ENCODE data around the gene UNC5A.

UNC5A gene

DNA sequence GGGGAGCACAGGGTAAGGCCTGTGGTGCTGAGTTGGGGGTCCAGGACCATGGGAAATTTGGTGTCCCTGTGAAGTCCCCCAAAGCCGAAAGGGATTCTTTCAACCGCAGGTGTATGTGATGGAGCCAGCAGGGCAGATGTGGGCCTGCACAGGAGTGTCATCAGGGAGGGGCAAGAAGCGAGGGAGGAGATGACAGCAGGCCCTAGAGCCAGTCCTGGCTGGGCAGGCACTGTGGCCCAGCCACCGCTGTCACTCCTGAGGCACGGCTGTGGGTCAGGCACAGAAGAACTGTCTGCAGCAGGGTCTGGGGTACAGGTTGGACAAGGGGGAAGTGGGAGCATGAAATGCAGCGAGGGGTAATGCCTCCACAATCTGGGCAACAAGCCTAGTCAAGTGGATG, 83.9 kb downstream of the UNC5A start:
- Histone ChIP-seq H3K4ac (ENCODE audit: low read depth, low read length) (no peak overlapping the region), H2AFZ (ENCODE audit: insufficient read depth, low read length, poor library complexity) (no peak overlapping the region), H2BK120ac (ENCODE audit: insufficient read depth, low read length, poor library complexity) (no peak overlapping the region), H3K27me3 (ENCODE audit: insufficient read depth, low read length) (no peaks in the 10 kb centered on the region), H4K8ac (ENCODE audit: low read depth, low read length) (no peak overlapping the region), H2AK5ac (ENCODE audit: low read length) (no peak overlapping the region), H3K14ac (ENCODE audit: low read length) (no peak overlapping the region), H2BK12ac (ENCODE audit: low read length) (no peak overlapping the region), H3K9me3 (ENCODE audit: insufficient read depth, low read depth, low read length) (peaks cover 2% of the 10 kb centered on the region), H3K23ac (ENCODE audit: low read length) (no peak overlapping the region), H3K18ac (ENCODE audit: low read length) (no peak overlapping the region), H2BK5ac (ENCODE audit: low read depth, low read length, poor library complexity) (no peak overlapping the region), H3K36me3 (ENCODE audit: control insufficient read depth in 1 of 2, insufficient read depth in 2 of 2, low read length in 2 of 2) (no peaks in the 10 kb centered on the region), H3K79me1 (ENCODE audit: low read length) (no peaks in the 10 kb centered on the region), H3K79me2 (ENCODE audit: control insufficient read depth, insufficient read depth, low read length, poor library complexity) (no peaks in the 10 kb centered on the region), H3K4me3 (ENCODE audit: low read depth, low read length) (no peak overlapping the region), H3K9ac (ENCODE audit: low read length) (no peak overlapping the region), H4K91ac (ENCODE audit: low read depth, low read length) (no peak overlapping the region), H3K27ac (ENCODE audit: low read depth, low read length) (no peak overlapping the region), H4K12ac (ENCODE audit: low read depth, low read length) (no peak overlapping the region), H3K4me2 (ENCODE audit: low read length) (no peak overlapping the region), H3K4me1 (ENCODE audit: control insufficient read depth in 1 of 2, insufficient read depth in 2 of 2, low read length in 2 of 2) (no peaks in the 10 kb centered on the region)
- WGBS (ENCODE audit: extremely low coverage, insufficient coverage, insufficient read length): no CpG with 5 or more reads among the region's 6 CpGs
- no peak for DNase-seq

DNA sequence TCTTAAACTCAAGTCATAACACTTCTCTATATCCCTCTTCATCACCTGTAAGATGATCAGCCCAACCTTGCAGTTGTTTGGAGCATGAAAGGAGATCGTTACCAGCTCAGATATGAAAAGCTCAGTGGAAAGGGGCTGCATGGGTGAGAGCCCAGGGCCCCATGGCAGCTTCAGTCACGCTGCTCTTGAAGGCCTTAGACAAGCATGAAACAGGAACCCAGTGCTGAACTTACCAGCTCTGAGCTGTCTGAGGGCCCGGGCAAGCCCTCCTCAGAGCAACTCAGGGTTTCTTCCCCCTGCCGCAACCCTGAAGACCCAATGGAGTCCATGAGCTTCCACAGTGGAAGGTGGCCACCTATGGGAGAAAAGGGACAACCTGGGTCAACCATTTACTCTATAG, 85.5 kb downstream of the UNC5A start:
- WGBS (ENCODE audit: extremely low coverage, insufficient coverage, insufficient read length): no CpG with 5 or more reads among the region's 4 CpGs

DNA sequence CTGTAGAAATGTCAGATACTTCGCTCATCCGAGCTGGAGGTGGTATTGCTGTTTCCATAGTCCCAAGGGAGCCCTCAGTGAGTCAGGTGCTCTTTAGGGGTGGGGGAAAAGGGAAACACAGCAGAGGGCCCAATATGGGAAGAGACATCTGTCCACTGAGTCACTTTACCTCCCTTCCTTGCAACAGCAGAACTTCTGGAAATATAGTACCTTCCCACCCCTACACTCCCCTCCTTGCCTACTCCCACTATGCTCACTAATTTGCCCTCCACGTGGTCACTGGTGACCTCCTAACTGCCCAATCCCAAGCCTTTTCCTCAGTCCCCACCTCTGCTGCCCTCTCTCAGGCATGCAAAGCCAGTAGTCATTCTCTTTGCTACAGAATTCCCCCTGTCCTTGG, 86.9 kb downstream of the UNC5A start:
- Histone ChIP-seq H3K79me1 (ENCODE audit: low read length) (no peaks in the 10 kb centered on the region), H3K4me2 (ENCODE audit: low read length) (no peak overlapping the region), H4K91ac (ENCODE audit: low read depth, low read length) (no peak overlapping the region), H2BK12ac (ENCODE audit: low read length) (no peak overlapping the region), H3K9ac (ENCODE audit: low read length) (no peak overlapping the region), H3K27ac (ENCODE audit: low read depth, low read length) (no peak overlapping the region), H3K4me3 (ENCODE audit: low read depth, low read length) (no peak overlapping the region), H3K4me1 (ENCODE audit: control insufficient read depth in 1 of 2, insufficient read depth in 2 of 2, low read length in 2 of 2) (no peaks in the 10 kb centered on the region), H3K4ac (ENCODE audit: low read depth, low read length) (no peak overlapping the region), H3K36me3 (ENCODE audit: control insufficient read depth in 1 of 2, insufficient read depth in 2 of 2, low read length in 2 of 2) (no peaks in the 10 kb centered on the region), H3K14ac (ENCODE audit: low read length) (no peak overlapping the region), H2AK5ac (ENCODE audit: low read length) (no peak overlapping the region), H3K18ac (ENCODE audit: low read length) (no peak overlapping the region), H3K27me3 (ENCODE audit: insufficient read depth, low read length) (no peaks in the 10 kb centered on the region), H3K23ac (ENCODE audit: low read length) (no peak overlapping the region), H4K12ac (ENCODE audit: low read depth, low read length) (no peak overlapping the region), H2AFZ (ENCODE audit: insufficient read depth, low read length, poor library complexity) (no peak overlapping the region), H2BK5ac (ENCODE audit: low read depth, low read length, poor library complexity) (no peak overlapping the region), H3K79me2 (ENCODE audit: control insufficient read depth, insufficient read depth, low read length, poor library complexity) (no peaks in the 10 kb centered on the region), H3K9me3 (ENCODE audit: insufficient read depth, low read depth, low read length) (no peaks in the 10 kb centered on the region), H2BK120ac (ENCODE audit: insufficient read depth, low read length, poor library complexity) (no peak overlapping the region), H4K8ac (ENCODE audit: low read depth, low read length) (no peak overlapping the region)
- no peak for DNase-seq
- WGBS (ENCODE audit: extremely low coverage, insufficient coverage, insufficient read length): no CpG with 5 or more reads among the region's 3 CpGs

More for the DNA sequence above, 85.5 kb downstream of the UNC5A start:
- Histone ChIP-seq H4K12ac (ENCODE audit: low read depth, low read length) (no peak overlapping the region), H4K91ac (ENCODE audit: low read depth, low read length) (no peak overlapping the region), H3K9ac (ENCODE audit: low read length) (no peak overlapping the region), H3K79me2 (ENCODE audit: control insufficient read depth, insufficient read depth, low read length, poor library complexity) (no peaks in the 10 kb centered on the region), H3K27me3 (ENCODE audit: insufficient read depth, low read length) (no peaks in the 10 kb centered on the region), H3K79me1 (ENCODE audit: low read length) (no peaks in the 10 kb centered on the region), H3K4ac (ENCODE audit: low read depth, low read length) (no peak overlapping the region), H3K14ac (ENCODE audit: low read length) (no peak overlapping the region), H3K36me3 (ENCODE audit: control insufficient read depth in 1 of 2, insufficient read depth in 2 of 2, low read length in 2 of 2) (no peaks in the 10 kb centered on the region), H3K18ac (ENCODE audit: low read length) (no peak overlapping the region), H3K9me3 (ENCODE audit: insufficient read depth, low read depth, low read length) (no peaks in the 10 kb centered on the region), H2BK120ac (ENCODE audit: insufficient read depth, low read length, poor library complexity) (no peak overlapping the region), H3K23ac (ENCODE audit: low read length) (no peak overlapping the region), H3K4me1 (ENCODE audit: control insufficient read depth in 1 of 2, insufficient read depth in 2 of 2, low read length in 2 of 2) (no peaks in the 10 kb centered on the region), H4K8ac (ENCODE audit: low read depth, low read length) (no peak overlapping the region), H2AFZ (ENCODE audit: insufficient read depth, low read length, poor library complexity) (no peak overlapping the region), H2BK12ac (ENCODE audit: low read length) (no peak overlapping the region), H3K27ac (ENCODE audit: low read depth, low read length) (no peak overlapping the region), H3K4me3 (ENCODE audit: low read depth, low read length) (no peak overlapping the region), H3K4me2 (ENCODE audit: low read length) (no peak overlapping the region), H2AK5ac (ENCODE audit: low read length) (no peak overlapping the region), H2BK5ac (ENCODE audit: low read depth, low read length, poor library complexity) (no peak overlapping the region)
- no peak for DNase-seq

DNA sequence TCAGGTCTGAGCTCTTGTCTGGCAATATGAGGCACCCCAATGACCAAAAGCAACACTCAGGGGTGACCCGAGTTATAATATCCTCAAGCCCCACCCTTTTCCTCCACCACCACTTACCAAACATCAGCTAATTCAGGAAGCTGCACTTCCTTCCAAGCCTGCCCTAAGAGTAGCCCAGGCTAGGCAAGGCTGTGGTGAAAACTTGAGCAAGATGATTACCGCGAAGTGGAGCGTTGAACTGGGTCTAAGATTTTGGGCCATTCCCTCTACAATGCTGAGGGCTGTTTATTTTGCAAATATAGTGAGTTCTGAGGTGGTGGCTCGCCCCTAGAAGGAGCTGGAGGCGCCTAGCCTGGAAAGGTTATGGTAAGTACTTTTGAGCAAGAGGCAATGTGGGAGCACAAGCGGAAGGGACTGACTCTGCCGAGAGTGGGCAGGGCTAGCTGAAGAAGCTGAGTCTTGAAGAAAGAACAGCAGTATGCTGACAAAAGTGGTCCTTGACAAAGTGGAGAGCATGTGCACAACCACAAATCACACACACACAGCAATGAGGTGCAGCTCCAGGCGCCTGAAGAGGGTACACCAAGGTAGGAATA, 89.0 kb downstream of the UNC5A start, which contains the start of gene HK3:
TSS of gene HK3 (minus strand) at position 51 of the 596 bp plus-strand sequence. CDS start 3,187 bp downstream, outside the sequence.
- Histone ChIP-seq H2BK12ac (ENCODE audit: low read length) (no peak within 1 kb of the TSS), H4K8ac (ENCODE audit: low read depth, low read length) (no peak within 1 kb of the TSS), H3K4me1 (ENCODE audit: control insufficient read depth in 1 of 2, insufficient read depth in 2 of 2, low read length in 2 of 2) (no peaks in the 10 kb centered on the region), H2BK5ac (ENCODE audit: low read depth, low read length, poor library complexity) (no peak within 1 kb of the TSS), H3K4me3 (ENCODE audit: low read depth, low read length) (no peak within 1 kb of the TSS), H3K27ac (ENCODE audit: low read depth, low read length) (no peak within 1 kb of the TSS), H3K79me2 (ENCODE audit: control insufficient read depth, insufficient read depth, low read length, poor library complexity) (no peaks in the 10 kb centered on the region), H2AK5ac (ENCODE audit: low read length) (no peak within 1 kb of the TSS), H3K4ac (ENCODE audit: low read depth, low read length) (no peak within 1 kb of the TSS), H3K9me3 (ENCODE audit: insufficient read depth, low read depth, low read length) (no peaks in the 10 kb centered on the region), H3K18ac (ENCODE audit: low read length) (no peak within 1 kb of the TSS), H3K9ac (ENCODE audit: low read length) (no peak within 1 kb of the TSS), H3K27me3 (ENCODE audit: insufficient read depth, low read length) (no peaks in the 10 kb centered on the region), H2BK120ac (ENCODE audit: insufficient read depth, low read length, poor library complexity) (no peak within 1 kb of the TSS), H3K4me2 (ENCODE audit: low read length) (no peak within 1 kb of the TSS), H4K12ac (ENCODE audit: low read depth, low read length) (no peak within 1 kb of the TSS), H3K36me3 (ENCODE audit: control insufficient read depth in 1 of 2, insufficient read depth in 2 of 2, low read length in 2 of 2) (peaks cover 1 to 9% of the 10 kb centered on the region in 2 experiments), H3K23ac (ENCODE audit: low read length) (no peak within 1 kb of the TSS), H2AFZ (ENCODE audit: insufficient read depth, low read length, poor library complexity) (no peak within 1 kb of the TSS), H3K79me1 (ENCODE audit: low read length) (no peaks in the 10 kb centered on the region), H4K91ac (ENCODE audit: low read depth, low read length) (no peak within 1 kb of the TSS), H3K14ac (ENCODE audit: low read length) (no peak within 1 kb of the TSS)
- WGBS (ENCODE audit: extremely low coverage, insufficient coverage, insufficient read length): no CpG with 5 or more reads among the region's 9 CpGs
- DNase-seq: peak in 1 of 2 donors; percentile 12

Measured in trophoblast cell (in vitro differentiated cells and primary cell).